Esophagus squamous epithelium (tissue), 4 donors: ENCODE results near the gene EIF4G1.

Experiments
- POLR2A ChIP-seq, 4 donors: fragments of 450-650 bp; IDR thresholded peaks; one replicate each; pipeline ENCODE4 v1.6.1; 2017; ENCODE audit warnings: antibody characterized with exemption in 4 of 4, mild to moderate bottlenecking in 4 of 4, moderate library complexity in 3 of 4
- TF ChIP-seq, protein P1 (sequence below), 6 experiments: fragments of 450-650 bp in 4 of 6; fragments of 200-600 bp in 2 of 6; sonication (generic) in 2 of 6; IDR thresholded peaks; one replicate each; pipeline ENCODE4 v1.5.1; 2016 to 2019; ENCODE audit warnings: antibody characterized with exemption in 6 of 6, mild to moderate bottlenecking in 4 of 6, moderate library complexity in 4 of 6

DNA sequence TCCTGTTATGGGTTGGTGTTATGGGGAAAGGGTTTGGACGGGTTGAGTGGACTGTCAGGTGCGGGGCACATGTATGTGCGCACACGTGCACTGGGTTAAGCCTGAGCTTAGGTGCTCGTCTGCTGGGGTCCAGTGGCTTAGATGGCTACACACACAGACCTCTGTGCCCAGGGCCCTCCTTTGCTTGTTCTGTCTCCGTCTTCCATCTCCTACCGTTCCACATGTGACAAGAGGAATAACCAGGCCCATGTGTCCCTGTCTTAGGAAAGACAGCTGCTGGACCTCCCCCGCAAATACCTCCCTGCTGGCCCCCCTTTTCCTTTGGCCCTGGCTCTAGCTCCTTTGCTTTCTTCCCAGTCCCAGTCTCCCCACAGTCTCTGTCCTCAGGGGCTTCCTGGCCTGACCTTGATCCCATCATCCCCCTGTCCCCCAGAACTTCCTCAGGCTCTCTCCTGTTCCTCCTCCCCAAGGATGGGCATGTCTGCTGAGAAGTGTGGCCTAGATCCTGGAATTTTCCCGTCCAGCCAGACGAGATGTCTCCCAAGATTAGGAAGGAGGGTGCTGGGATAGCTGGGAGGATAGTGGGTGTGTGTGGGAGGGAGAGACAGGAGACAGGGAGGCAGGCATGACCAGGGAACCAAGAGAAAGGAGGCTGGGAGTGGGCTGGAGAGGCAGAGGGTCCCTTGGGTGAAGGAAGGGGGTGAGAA lies 64.4 kb downstream of the EIF4G1 start:
- TF ChIP-seq, protein P1, sequence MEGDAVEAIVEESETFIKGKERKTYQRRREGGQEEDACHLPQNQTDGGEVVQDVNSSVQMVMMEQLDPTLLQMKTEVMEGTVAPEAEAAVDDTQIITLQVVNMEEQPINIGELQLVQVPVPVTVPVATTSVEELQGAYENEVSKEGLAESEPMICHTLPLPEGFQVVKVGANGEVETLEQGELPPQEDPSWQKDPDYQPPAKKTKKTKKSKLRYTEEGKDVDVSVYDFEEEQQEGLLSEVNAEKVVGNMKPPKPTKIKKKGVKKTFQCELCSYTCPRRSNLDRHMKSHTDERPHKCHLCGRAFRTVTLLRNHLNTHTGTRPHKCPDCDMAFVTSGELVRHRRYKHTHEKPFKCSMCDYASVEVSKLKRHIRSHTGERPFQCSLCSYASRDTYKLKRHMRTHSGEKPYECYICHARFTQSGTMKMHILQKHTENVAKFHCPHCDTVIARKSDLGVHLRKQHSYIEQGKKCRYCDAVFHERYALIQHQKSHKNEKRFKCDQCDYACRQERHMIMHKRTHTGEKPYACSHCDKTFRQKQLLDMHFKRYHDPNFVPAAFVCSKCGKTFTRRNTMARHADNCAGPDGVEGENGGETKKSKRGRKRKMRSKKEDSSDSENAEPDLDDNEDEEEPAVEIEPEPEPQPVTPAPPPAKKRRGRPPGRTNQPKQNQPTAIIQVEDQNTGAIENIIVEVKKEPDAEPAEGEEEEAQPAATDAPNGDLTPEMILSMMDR (IDR thresholded peaks at IDR 0.05) = no peak
- TF ChIP-seq POLR2A (IDR thresholded peaks at IDR 0.05) = no peak
